GDM1 (cell line): ENCODE results near the gene RAD1.

Experiments
- DNase-seq: peaks from one replicate; lab custom pipeline; 2025; lab: John Stamatoyannopoulos, UW

RAD1 gene

GRCh38 chr5:34916518-34916917, 1.2 kb upstream of the RAD1 start:
- no peak for DNase-seq

- DNase-seq: no peak
These were observed 520 bp upstream of the RAD1 start for GRCh38 chr5:34915856-34916192.

DNA sequence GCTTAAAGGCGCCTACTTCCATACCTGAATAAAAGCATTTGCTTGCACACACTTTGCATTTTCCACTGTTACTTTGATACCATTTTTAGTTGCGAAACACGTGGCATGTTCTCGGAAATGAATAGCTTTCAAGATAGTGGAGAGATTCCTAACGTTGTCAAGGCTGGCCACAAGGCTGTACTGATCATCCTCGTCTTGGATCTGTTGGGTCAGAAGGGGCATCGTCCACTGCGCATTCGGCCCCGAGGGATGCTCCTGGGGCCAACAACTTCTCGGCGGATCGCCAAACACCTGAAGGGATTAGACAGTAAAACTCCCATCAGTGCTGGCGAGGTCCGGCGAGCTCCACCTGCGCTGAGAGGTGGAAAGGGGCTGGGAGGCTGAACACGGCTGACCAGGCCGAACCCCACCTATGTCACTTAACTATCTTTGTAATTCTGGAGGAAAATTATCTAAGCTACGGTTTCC, 599 bp downstream of the RAD1 start:
- no peak for DNase-seq

- no peak for DNase-seq
These were observed 2.2 kb downstream of the RAD1 start for GRCh38 chr5:34913072-34913471.

GRCh38 chr5:34905564-34905963, 9.7 kb downstream of the RAD1 start:
- DNase-seq: no peak

DNA sequence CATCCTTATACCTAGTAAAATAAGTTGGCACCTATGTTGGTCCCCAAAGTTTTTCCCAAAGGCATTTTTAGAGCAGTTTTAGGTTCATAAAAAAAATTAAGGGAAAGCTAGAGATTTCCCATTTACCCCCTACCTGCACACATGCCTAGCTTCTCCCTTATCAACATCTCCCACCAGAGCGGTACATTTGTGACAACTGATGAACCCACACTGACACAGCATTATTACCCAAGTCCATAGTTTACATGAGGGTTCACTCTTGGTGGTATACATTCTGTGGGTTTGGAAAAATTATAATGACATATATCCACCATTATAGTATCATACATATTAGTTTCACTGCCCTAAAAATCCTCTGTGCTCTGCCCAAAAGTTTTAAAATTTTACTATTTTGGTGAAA, 12.0 kb downstream of the RAD1 start:
- no peak for DNase-seq

DNA sequence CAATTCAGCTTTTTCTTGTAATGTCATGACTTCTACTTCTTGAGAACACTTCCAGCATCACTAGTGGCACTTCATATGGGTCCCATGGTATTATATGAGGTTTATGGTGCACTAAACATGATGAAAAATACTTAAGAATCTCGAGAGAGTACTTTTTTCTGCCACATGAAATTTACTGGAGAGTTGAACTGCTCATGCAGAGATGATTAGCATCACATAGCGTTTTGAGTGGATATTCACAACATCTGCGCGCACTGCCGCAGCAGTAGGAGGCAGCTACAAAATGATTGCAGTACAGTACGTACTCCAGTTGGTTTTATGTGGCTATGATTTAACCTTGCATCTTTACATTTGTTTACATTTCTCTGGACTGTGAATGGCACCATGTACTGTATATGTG, 14.7 kb downstream of the RAD1 start:
- DNase-seq: no peak

- DNase-seq: no peak
These were observed 16.2 kb downstream of the RAD1 start for GRCh38 chr5:34899066-34899465.

GRCh38 chr5:34898258-34898895, 16.9 kb downstream of the RAD1 start:
- DNase-seq: peak; percentile 3

GRCh38 chr5:34897646-34898045, 17.7 kb downstream of the RAD1 start:
- DNase-seq: no peak

DNA sequence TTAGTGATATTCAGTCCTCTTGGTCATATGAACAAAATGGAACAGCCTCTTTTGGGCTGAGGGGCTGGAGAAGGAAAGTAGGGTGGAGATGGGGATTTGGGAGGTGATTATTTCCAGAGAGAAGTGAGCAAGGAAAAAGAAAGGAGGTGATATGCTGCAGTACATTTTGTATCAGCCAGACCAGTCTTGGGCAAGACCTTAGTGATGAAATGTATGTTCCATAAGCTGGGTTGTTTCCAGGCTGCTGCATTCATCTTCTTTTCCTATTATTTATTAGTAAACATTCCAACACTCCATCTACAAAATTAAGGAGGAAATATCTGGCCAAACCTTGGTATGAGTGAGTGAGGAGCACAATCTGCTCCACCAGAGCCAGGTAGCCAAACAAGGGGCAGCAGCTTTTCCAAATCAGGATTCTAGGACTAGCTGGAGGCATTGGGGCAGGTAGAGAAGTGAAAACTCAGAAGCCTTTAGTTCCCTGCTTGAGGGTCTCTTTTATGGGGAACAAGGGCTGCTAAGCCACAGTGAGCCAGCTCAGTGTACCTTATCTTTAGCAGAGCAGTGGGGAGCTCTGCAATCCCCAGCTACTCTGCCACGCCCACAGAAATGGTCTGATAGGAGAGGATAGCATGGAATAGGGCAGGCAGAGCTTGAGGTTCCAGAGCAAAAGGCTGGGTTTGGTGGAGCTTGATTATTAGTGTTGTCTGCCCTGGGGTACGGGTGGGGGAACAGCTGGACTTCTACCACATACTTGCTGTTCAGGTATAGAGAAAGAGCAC, 19.5 kb downstream of the RAD1 start:
- DNase-seq: no peak

- DNase-seq: no peak
These were observed 20.6 kb downstream of the RAD1 start for GRCh38 chr5:34894716-34895115.

GRCh38 chr5:34892414-34892813, 22.9 kb downstream of the RAD1 start:
- no peak for DNase-seq

DNA sequence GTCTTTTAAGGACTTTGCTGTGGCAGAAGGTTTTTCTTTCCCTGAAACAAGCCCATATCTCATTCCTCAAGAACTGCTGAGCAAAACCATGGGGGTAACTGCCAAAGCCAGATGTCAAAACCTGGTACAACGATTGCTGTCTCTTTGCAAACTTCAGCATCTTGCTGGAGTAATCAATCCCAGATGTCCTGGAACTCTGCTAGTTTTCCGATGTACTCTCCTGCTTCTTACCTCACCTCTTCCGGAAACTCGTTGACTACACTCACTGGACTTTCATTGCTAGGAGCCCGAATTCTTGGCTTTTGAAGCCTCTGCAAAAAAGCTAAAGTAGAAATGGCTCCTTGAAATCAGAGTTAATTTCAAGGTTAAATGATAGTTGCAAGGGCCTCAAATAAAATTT, 23.3 kb downstream of the RAD1 start:
- no peak for DNase-seq

DNA sequence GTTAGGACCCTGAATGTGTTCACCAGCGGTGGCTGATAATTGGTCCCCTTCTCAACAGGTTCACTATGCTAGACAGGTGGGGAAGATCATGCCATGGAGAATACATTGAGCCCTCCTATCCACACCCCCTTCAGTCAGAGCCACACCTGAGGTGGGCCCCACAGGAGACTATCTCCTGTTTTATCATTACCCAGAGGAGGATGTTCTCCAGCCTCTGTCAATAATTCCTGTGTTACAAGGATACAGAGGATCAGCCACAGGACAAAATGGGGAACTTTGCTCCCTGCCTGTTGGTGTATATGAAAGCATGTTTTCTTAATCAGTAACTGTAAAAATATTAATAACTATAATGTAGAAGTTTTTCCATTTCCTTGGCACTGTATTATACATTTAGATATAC, 25.9 kb downstream of the RAD1 start:
- no peak for DNase-seq

DNA sequence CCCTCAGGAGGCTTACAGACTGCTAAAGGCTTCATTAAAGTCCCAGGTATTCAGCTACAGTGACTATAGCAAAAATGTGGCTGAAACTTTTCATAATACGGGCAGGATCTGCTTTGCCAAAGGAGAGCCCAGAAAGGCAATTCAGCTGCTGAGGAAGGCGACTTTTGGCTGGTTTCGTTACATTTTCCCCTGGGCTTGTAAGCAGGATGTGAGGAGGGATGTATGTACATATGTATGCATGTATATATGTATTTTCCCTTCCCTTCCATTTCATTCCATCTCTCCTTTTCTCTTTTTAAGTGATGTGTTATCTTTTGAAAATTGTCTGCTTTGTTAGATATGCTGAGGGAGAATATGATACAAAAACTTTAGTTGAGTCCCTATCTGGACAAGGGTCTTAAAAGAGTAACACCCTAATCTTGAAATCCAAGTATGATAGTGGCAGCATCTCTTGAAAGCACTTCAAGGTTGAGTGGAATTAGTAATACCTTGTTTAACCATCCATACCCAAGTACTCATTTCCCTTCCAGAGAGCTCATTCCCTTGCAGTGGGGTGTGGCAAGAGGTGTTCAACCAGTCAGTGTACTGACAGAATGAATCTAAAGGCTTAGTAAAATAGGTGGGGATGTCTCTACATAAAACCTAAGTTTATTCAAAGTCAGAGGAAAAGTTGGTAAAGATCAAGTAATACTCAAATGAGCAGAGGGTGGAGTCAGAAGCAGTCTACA, 28.7 kb downstream of the RAD1 start:
- no peak for DNase-seq

- no peak for DNase-seq
These were observed 34.1 kb downstream of the RAD1 start for GRCh38 chr5:34881246-34881645.

- DNase-seq: no peak
These were observed 39.0 kb downstream of the RAD1 start for GRCh38 chr5:34876275-34876674.

DNA sequence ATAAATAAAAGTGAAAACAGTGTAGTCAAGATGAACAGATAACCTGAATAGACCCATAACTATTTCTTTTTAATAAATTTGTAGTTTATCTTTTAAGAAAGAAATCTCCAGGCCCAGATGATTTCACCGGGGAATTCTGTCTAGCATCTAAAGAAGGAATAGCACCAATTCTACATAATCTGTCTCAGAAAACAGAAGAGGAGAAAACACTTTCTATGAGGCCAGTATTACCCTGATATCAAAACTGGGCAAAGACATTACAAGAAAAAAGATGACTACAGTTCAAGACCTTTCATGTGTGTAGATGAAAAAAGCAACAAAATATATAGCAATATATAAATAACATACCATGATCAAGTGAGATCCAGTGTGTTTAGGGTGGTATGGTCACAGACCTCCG, 44.9 kb downstream of the RAD1 start:
- DNase-seq: no peak

- DNase-seq: no peak
These were observed 46.0 kb downstream of the RAD1 start for GRCh38 chr5:34869256-34869655.

DNA sequence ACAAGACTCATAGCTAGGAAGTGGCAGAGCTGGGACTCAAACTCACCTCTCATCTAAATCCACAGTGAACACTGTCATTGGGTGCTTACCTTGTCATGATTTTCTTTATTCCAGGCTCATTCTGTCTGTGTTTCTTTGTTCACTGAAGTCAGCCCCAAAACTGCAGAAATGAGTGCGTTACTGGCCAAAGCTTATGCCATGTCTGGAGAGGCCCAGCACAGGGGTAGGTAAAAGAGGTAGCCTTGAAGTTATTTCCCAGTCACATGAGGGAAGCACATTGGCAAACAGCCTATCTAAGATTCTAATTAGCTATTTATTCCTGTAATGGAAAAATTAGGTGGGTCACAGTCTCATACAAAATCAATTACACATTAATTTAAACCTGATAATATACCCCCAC, 46.5 kb downstream of the RAD1 start:
- no peak for DNase-seq

DNA sequence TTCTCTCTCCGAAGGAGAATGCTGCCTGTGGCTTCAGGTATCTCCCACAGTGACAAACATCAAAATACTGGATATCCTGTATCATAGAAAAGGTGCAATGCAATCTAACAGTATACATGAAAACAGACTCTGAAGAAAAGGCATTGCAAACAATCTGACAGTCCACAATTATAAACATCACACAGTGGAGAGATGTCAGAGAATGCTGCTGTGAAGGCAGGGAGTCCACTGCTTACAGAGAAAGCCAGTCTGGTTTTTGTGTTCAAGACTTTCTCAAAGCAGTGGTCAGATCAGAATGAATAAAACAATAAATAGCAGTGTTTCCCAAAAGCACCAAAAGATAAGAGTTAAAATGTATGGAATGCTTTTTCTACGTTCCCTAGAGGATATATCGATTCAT, 47.6 kb downstream of the RAD1 start:
- no peak for DNase-seq

DNA sequence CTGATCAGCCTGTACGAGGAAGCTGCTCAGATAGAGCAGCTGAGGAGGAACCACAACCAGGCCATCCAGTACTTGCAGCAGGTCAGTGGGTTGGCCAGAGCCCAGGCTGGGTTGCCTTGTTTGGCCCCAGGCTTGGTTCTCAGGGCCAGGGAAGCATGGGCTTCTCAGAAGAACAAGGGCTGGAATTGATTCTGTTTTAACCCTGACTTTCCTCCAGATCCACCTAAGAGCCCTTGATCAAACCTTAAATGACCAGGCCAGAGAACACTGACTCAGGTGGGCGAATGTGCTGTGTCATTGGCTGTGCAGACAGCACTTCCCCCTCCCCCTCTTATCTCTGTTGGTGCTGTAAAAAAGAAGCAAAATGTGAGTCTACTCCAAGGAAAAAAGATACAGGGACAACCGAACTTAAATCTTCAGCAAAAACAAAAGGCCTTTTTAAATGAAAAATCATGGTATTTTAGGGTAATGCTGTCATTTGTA, 48.3 kb downstream of the RAD1 start:
- DNase-seq: no peak
